SK-N-MC (cell line): Measurements from ENCODE around the gene ZNF525.
"Not testable (repeated sequence)": the region's sequence is repeated elsewhere in the genome, so short reads cannot be mapped to it uniquely, and the experiment has no call there.

Source experiments
- EZH2 ChIP-seq: fragments of 200-600 bp; sonication (generic); IDR thresholded peaks from one replicate; pipeline ENCODE4 v1.6.1; 2017; ENCODE audit warnings: antibody characterized with exemption
- POLR2AphosphoS5 ChIP-seq: IDR thresholded peaks from 2 replicates; pipeline ENCODE4 v1.6.1; 2012; ENCODE audit warnings: mild to moderate bottlenecking, low read depth, low read length, borderline replicate concordance

- not testable (repeated sequence) for TF ChIP-seq POLR2AphosphoS5, EZH2
Measured at GRCh38 chr19:53397918-53398317, 32.4 kb downstream of the ZNF525 start.
